H1 (cell line): Measurements from ENCODE around the gene DVL2. TPM values are rescaled to one million over a fixed set of nuclear protein-coding genes. Genes with fewer than 3 reads are reported as not detected.
A peak's percentile ranks its signal among the peaks of the same experiment; 100 is the strongest.

Source experiments
- ASH2L ChIP-seq: fragments of 200-600, 300-600 bp; sonication (generic); IDR thresholded peaks from one replicate; pipeline ENCODE4 v1.7.1; 2017; ENCODE audit warnings: low read length
- BACH1 ChIP-seq: IDR thresholded peaks from 2 replicates; pipeline ENCODE4 v1.6.1; 2012; ENCODE audit warnings: low read length, improper control_type of control experiment
- BCL11A ChIP-seq, 2 experiments: IDR thresholded peaks; one replicate each; pipeline ENCODE4 v1.6.1; 2011; ENCODE audit warnings: low read depth in 2 of 2, low read length in 2 of 2, mild to moderate bottlenecking in 2 of 2
- BRCA1 ChIP-seq: IDR thresholded peaks from 2 replicates; pipeline ENCODE4 v1.6.1; 2012; ENCODE audit warnings: low read depth, low read length, improper control_type of control experiment
- CBX5 ChIP-seq: fragments of 300-800, 300-1000 bp; sonication (generic); IDR thresholded peaks from 2 replicates; pipeline ENCODE4 v1.7.1; 2016; ENCODE audit warnings: antibody characterized with exemption, low read length, low read depth
- CBX8 ChIP-seq: fragments of 300-800, 300-1000 bp; sonication (generic); IDR thresholded peaks from 2 replicates; pipeline ENCODE4 v1.7.1; 2016; ENCODE audit warnings: low read depth, low read length, borderline replicate concordance
- CREB1 ChIP-seq: IDR thresholded peaks from 2 replicates; pipeline ENCODE4 v1.6.1; 2012; ENCODE audit warnings: inconsistent platforms
- EP300 ChIP-seq, 2 experiments: IDR thresholded peaks; 1 replicate in 1 of 2; 2 replicates in 1 of 2; pipeline ENCODE4 v1.6.1; 2011 to 2012; ENCODE audit warnings: low read depth in 2 of 2, low read length in 2 of 2, mild to moderate bottlenecking in 2 of 2, borderline replicate concordance in 1 of 2, inconsistent platforms in 1 of 2, moderate library complexity in 1 of 2
- EZH2 ChIP-seq: fragments of 200-600 bp; sonication (generic); IDR thresholded peaks from 2 replicates; pipeline ENCODE4 v1.7.1; 2012; ENCODE audit warnings: low read depth, mild to moderate bottlenecking, moderate library complexity, low read length, inconsistent platforms; ENCODE audit not compliant: severe bottlenecking
- FOSL1 ChIP-seq: IDR thresholded peaks from 2 replicates; pipeline ENCODE4 v1.6.1; 2011; ENCODE audit warnings: mild to moderate bottlenecking, low read depth, low read length, moderate library complexity; ENCODE audit not compliant: insufficient read depth
- GTF2F1 ChIP-seq: IDR thresholded peaks from 2 replicates; pipeline ENCODE4 v1.6.1; 2012; ENCODE audit warnings: low read depth, low read length, improper control_type of control experiment, borderline replicate concordance
- JUND ChIP-seq: IDR thresholded peaks from 2 replicates; pipeline ENCODE4 v1.6.1; 2011; ENCODE audit warnings: mild to moderate bottlenecking, improper control_type of control experiment, low read length
- NANOG ChIP-seq: IDR thresholded peaks from 2 replicates; pipeline ENCODE4 v1.6.1; 2011; ENCODE audit warnings: low read length, low read depth, mild to moderate bottlenecking, inconsistent platforms; ENCODE audit not compliant: insufficient read depth, poor library complexity, severe bottlenecking
- PHF8 ChIP-seq: fragments of 200-600 bp; sonication (generic); conservative IDR thresholded peaks from 2 replicates; pipeline ENCODE4 v1.7.1; 2012; ENCODE audit warnings: low read depth, mild to moderate bottlenecking, inconsistent platforms, low read length, moderate library complexity
- POLR2A ChIP-seq, 2 experiments: IDR thresholded peaks; 1 replicate in 1 of 2; 2 replicates in 1 of 2; pipeline ENCODE4 v1.6.1; 2011; ENCODE audit warnings: low read depth in 2 of 2, low read length in 2 of 2, mild to moderate bottlenecking in 2 of 2; ENCODE audit errors: control extremely low read depth in 1 of 2
- POLR2AphosphoS5 ChIP-seq: IDR thresholded peaks from 2 replicates; pipeline ENCODE4 v1.6.1; 2011; ENCODE audit warnings: low read depth, low read length
- POU5F1 ChIP-seq: IDR thresholded peaks from 2 replicates; pipeline ENCODE4 v1.6.1; 2011; ENCODE audit warnings: low read depth, mild to moderate bottlenecking, low read length, moderate library complexity
- RBBP5 ChIP-seq: IDR thresholded peaks from 2 replicates; pipeline ENCODE4 v1.7.1; 2012; ENCODE audit warnings: low read depth, mild to moderate bottlenecking, inconsistent platforms, low read length, moderate library complexity, borderline replicate concordance
- RFX5 ChIP-seq: IDR thresholded peaks from 2 replicates; pipeline ENCODE4 v1.6.1; 2011; ENCODE audit warnings: low read depth, low read length, improper control_type of control experiment, borderline replicate concordance
- SAP30 ChIP-seq: fragments of 300-600 bp; sonication (generic); IDR thresholded peaks from 2 replicates; pipeline ENCODE4 v1.7.1; 2012; ENCODE audit warnings: low read length, moderate library complexity, mild to moderate bottlenecking, inconsistent platforms; ENCODE audit not compliant: insufficient read depth, insufficient replicate concordance
- SP4 ChIP-seq: IDR thresholded peaks from 2 replicates; pipeline ENCODE4 v1.6.1; 2012; ENCODE audit warnings: low read length, inconsistent platforms
- TAF1 ChIP-seq: IDR thresholded peaks from 2 replicates; pipeline ENCODE4 v1.6.1; 2011; ENCODE audit warnings: mild to moderate bottlenecking, low read depth, low read length
- TEAD4 ChIP-seq: IDR thresholded peaks from 2 replicates; pipeline ENCODE4 v1.6.1; 2012; ENCODE audit warnings: low read depth, low read length, inconsistent platforms, mixed read lengths
- polyA plus RNA-seq, 7 experiments: library from polyadenylated mRNA; depleted of rRNA in 3 of 7; stranded (reverse) in 5 of 7; unstranded in 2 of 7; fragments of >200 nt in 5 of 7; fragments of 200-250 nt in 2 of 7; gene quantifications; 1 replicate in 5 of 7; 2 replicates in 1 of 7; 4 replicates in 1 of 7; pipeline versions ENCODE4 v1.2.1 to v1.2.3, GENCODE V29; 2011 to 2013; ENCODE audit warnings: missing spikeins in 2 of 7, mixed read lengths in 2 of 7
- total RNA-seq: library from RNA; stranded (reverse); fragmentation: NEBNext Ultra II Directional; extraction: Animal tissue kit (Norgen Biotek cat#: 25700); gene quantifications from 2 replicates; pipeline ENCODE4 v1.2.1, GENCODE V29; 2021

DVL2 gene
- total and polyA plus RNA-seq, 2 of the 8 experiments (the other 6 are each of a cell fraction or from before 2014, with no cell fraction given): 19.0 to 59.6 TPM

GRCh38 chr17:7260651-7261378 lies 26.5 kb upstream of the DVL2 start (continued):
- TF ChIP-seq PHF8 (no peak), POLR2A (IDR thresholded peaks at IDR 0.05; ENCODE audit: control extremely low read depth in 1 of 2, low read depth in 2 of 2, low read length in 2 of 2) (peak in 1 of 2 experiments; percentile 72; a peak in 2 of 3 replicates), EZH2 (no peak), TEAD4 (no peak), RBBP5 (peak; percentile 36; the same call in 1 of the 2 replicates), RFX5 (no peak), FOSL1 (no peak), BCL11A (IDR thresholded peaks at IDR 0.05; ENCODE audit: low read depth in 2 of 2, low read length in 2 of 2) (no peak), POLR2AphosphoS5 (peak; percentile 81; the same call in 1 of the 2 replicates), CBX8 (no peak), CBX5 (no peak), GTF2F1 (no peak), BRCA1 (no peak), ASH2L (no peak), POU5F1 (no peak), BACH1 (no peak), EP300 (IDR thresholded peaks at IDR 0.05; ENCODE audit: borderline replicate concordance in 1 of 2, low read depth in 2 of 2, low read length in 2 of 2) (peak in 1 of 2 experiments; percentile 96; a peak in 2 of 3 replicates), SAP30 (no peak), CREB1 (no peak), TAF1 (peak; percentile 92), JUND (no peak), SP4 (peak; percentile 28; the same call in 1 of the 2 replicates), NANOG (no peak)
